CD4-positive, alpha-beta T cell treated with Interleukin-10 for 1 hour (primary cell): ENCODE results near the gene CHMP6.

ENCODE experiments used
- DNase-seq: peaks from one replicate; pipeline ENCODE4 v3.0.0-alpha.2; 2020

Gene CHMP6

DNA sequence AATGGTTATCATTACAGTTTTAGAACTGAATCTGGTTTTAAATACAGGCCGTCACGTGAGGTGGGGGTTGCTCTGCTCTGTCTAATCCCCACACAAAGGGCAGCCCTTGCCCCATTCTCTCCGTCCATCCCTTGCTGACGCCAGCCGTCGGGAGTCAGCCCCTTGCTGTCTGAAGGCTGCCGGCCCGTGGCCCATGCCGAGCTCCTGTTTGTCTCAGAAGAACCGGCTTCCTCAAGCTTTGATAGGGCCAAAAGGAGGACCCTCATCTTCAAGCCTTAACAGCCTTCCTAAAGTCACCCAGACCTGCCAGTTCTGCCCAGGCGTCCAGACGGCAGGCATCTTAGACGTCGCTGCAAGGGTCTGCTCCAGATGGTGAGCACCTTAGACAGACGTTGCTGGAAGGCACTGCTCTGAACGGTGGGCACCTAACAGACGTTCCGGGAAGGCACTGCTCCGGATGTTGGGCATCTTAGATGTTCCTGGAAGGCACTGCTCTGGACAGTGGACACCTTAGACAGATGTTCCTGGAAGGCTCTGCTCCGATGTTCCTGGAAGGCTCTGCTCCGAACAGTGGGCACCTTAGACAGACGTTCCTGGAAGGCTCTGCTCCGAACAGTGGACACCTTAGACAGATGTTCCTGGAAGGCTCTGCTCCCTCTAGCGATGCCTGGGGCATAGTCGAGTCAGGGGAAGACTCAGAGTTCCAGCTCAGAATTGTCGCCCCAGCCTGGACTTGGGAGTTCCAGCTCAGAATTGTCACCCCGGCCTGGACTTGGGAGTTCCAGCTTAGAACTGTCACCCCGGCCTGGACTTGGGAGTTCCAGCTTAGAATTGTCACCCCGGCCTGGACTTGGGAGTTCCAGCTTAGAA is 35.1 kb upstream of the CHMP6 start:
- DNase-seq = no peak

GRCh38 chr17:80957461-80957941 is 34.1 kb upstream of the CHMP6 start:
- DNase-seq = no peak

GRCh38 chr17:80959330-80960036 is 32.2 kb upstream of the CHMP6 start:
- no peak for DNase-seq

DNA sequence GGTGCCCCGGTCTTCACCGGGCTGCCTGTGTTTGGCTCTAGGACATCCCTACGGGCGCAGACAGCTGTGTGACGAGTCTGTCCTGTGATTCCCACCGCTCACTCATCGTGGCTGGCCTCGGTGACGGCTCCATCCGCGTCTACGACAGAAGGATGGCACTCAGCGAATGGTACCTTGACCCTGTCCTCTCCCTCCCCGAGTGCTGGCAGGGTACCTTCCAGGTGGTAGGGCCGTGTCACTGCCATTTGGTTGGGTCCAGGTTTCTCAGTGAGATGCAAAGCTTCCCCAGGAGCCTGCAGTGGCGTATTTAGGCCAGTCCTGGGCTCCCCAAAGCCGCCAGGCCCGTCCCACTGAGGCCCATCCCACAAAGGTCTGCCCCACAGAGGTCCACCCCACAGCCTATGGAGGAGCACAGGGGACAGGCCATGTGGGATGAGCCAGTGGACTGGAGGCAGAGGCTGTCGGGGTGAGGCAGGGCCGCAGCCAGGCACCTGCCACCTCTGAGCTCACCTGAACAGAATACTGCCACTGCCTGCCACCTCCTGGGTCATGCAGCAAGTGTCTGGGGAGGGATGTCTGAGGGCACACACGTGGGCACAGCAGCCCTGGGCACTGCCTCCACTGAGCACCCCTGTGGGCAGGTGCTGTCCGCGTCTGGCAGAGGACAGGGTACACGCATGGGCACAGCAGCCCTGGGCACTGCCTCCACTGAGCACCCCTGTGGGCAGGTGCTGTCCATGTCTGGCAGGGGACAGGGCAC is 31.4 kb upstream of the CHMP6 start:
- DNase-seq = no peak

GRCh38 chr17:80960797-80961452 is 30.7 kb upstream of the CHMP6 start:
- DNase-seq = no peak

DNA sequence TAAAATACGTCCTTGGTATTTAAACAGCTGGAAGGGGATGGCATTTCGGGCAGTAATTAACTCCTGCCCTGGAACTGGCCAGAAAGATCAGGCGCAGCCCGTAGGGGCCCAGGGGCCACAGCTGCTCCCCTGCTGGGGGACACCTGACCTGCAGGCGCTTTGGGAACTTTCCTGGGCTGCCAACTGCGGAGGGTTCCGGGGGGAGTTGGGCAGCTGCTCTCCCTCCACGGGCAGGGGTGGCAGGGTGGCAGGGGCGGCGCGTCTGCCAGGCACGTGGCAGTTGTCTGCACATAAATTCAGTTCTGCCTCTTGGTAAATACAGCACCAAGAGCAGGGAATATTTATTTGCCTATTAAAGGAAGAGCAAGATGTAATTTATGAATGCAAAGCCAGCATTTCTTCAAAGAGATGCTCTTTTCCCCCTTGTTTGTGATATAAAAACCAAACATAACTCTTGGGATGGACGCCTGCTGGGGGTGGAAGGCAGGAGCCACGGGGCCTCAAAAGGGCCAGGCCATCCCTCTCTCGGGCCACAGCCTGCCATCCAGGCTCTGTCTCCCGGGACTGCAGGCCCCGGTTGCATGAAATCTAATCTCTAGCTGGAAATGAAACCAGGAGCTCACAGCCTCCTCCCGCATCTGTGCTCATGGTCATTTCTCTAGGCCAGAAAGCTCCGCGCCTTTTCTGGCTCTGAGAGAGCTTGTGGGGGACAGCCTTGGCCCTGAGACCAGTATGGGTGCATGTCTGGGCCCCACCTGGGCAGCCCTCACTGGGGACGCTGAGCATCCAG is 29.9 kb upstream of the CHMP6 start:
- no peak for DNase-seq

GRCh38 chr17:80962356-80963329 is 29.0 kb upstream of the CHMP6 start:
- DNase-seq = no peak

DNA sequence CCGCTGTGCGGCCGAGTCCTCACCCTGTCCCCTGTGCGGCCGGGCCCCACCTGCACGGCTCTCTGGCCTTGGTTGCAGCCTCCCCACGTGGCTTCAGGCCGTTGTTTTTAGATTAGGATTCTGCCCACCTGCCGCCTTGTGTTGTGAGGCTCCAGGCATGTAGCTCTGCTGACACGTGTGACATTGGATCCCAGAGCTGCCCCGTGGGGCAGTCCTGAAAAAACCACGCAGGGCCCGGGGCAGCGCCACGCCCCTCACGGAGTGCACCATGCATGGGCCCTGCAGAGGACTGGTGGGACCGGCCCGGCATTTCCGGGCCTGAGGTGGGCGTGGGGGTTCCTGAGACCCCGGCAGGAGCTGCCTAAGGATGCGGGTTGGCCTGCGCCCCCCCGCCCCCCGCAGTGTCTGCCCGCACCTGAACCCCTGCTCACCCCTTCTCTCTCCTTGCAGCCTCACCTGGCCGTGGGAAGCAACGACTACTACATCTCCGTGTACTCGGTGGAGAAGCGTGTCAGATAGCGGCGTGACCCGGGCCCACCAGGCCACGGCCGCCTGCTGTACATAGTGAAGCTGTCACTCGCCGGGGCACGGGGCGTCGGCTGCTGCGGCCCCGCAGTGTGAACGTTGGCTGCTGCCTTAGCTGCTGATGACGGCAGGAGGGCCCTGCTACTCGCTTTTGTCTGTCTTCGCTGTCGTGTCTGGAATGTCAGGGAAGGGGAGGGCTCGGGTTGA is 27.7 kb upstream of the CHMP6 start:
- DNase-seq = no peak

GRCh38 chr17:80964544-80964856 is 27.1 kb upstream of the CHMP6 start:
- DNase-seq = no peak

DNA sequence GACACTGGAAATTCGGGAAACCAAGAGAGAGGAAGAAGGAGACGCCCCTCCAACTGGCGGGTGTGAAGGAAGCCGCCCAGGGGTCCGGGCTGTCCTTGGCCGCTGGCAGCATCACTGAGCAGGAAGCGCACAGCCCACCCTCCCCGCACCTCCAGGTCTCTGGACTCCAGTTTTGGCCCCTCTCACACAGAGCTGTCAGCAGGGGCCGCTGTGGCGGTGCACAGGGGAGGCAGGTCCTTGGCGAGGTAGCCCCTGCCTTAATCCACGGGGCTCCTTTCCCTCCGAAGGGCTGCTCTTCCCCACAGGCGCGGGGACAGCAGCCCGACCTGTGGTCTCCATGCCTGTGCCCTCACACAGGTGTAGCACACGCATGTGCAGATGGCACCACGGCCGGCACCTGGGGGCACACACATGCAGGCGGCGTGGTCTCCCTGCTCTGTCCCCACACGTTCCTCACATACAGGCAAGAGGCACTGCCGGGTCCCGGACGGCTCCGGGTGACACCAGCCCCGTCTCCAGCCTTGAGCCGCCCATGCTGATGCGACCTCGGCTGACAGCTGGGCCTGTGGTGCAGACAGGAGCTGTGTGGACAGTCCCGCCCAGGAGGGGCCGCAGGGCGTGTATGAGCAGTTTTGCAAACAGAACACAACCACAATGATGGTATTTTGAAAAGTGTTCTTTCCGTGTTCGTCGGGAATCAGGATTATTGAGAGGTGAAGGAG is 26.6 kb upstream of the CHMP6 start:
- DNase-seq = no peak

GRCh38 chr17:80965606-80966005 is 26.0 kb upstream of the CHMP6 start:
- DNase-seq = no peak

GRCh38 chr17:80967404-80967872 is 24.2 kb upstream of the CHMP6 start:
- no peak for DNase-seq

- no peak for DNase-seq
Measured at GRCh38 chr17:80968602-80969029, 23.0 kb upstream of the CHMP6 start.

- DNase-seq = no peak
Measured at GRCh38 chr17:80969030-80969673, 22.5 kb upstream of the CHMP6 start.

DNA sequence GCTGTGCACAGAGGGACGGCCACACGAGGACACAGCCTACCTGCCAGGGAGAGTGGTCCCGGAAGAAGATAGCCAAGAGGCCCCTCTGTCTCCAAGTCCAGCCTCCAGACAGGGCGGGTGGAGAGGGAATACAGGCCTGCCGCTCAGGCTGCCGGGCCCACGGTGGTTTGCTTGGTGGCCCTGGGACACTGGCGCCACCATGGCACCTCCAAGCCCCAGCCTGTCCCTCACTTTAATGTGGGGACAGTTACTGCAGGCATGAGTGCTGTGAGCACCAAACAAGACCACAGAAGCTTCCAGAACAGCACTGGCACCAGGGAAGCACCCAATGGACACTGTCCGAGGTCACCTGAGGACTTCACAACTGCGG is 22.0 kb upstream of the CHMP6 start:
- DNase-seq = no peak

GRCh38 chr17:80970044-80970761 is 21.4 kb upstream of the CHMP6 start:
- DNase-seq = peak; percentile 42

- no peak for DNase-seq
Measured at GRCh38 chr17:80970762-80971703, 20.6 kb upstream of the CHMP6 start.
